ENCODE data around the gene HACL1.
"Not testable (repeated sequence)": the region's sequence is repeated elsewhere in the genome, so short reads cannot be mapped to it uniquely, and the experiment has no call there.

Gene HACL1

GRCh38 chr3:15578289-15578867 is 23.0 kb downstream of the HACL1 start:
- no peak for DNase-seq

- DNase-seq = no peak
Measured at GRCh38 chr3:15576475-15576874, 24.9 kb downstream of the HACL1 start.

DNA sequence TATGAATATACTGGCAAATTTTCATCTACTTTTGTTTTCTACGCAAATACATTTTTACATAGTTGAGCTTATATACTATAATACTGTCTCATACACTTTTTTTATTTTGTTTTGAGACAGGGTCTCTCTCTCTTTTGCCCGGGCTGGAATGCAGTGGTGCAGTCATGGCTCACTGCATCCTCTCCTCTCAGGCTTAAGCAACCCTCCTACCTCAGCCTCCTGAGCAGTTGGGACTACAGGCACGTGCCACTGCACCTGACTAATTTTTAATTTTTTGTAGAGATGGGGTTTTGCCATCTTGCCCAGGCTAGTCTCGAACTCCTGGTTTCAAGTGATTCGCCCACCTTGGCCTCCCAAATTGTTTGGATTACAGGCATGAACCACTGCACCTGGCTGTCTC is 25.9 kb downstream of the HACL1 start:
- no peak for DNase-seq

DNA sequence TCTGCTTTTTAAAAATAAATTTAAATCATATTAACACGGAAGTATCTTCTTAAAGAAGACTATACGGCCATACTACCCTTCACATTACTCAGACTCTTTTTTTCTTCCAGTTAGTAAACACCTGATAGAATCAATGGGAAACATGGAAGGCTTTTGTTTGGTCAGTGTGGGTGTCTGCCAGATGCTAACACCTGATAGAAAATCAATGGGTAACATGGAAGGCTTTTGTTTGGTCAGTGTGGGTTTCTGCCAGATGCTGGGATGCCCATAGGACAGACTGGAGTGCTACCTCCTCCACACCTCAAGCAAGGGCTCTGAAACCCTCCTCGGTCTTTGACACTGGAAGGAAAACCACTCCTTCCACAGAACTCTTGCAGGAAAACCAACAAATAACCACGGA is 29.2 kb downstream of the HACL1 start:
- DNase-seq = no peak

DNA sequence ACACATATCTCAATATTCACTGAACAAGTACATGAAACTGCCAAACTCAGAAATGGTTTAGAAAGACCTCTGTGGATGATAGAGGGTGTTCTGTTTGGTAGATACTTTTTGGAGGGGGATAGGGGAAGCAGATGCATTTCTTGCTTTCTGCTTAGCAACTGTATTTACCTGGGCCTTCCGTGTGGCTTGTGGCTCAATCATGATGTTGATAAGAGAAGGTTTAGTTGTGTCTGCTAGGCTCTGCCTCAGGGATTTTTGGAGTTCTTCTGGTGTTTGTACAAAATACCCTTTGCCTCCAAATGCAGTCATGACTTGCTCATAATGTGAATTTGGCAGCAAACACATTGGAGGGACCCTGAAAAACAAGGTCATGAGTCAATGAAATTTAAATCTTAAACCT is 38.2 kb downstream of the HACL1 start:
- DNase-seq = no peak

GRCh38 chr3:15562560-15562959 is 38.8 kb downstream of the HACL1 start:
- DNase-seq = no peak

DNA sequence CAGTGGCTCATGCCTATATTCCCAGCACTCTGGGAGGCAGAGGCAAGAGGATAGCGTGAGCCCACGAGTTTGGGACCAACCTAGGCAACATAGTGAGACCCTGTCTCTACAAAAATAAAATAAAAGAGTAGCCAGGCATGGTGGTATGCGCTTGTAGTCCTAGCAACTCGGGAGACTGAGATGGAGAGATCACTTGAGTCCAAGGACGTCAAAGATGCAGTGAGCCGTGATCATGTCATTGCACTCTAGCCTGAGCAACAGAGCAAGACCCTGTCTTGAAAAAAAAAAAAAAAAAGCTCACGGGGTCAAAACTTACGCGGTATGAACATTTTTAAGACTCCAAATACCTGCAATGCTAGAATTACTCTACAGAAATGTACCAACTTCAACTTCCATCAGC is 42.8 kb downstream of the HACL1 start:
- no peak for DNase-seq

- no peak for DNase-seq
Measured at GRCh38 chr3:15557511-15557946, 43.8 kb downstream of the HACL1 start.

- no peak for DNase-seq
Measured at GRCh38 chr3:15556512-15556911, 44.9 kb downstream of the HACL1 start.

GRCh38 chr3:15553749-15554148 is 47.6 kb downstream of the HACL1 start:
- no peak for DNase-seq

DNA sequence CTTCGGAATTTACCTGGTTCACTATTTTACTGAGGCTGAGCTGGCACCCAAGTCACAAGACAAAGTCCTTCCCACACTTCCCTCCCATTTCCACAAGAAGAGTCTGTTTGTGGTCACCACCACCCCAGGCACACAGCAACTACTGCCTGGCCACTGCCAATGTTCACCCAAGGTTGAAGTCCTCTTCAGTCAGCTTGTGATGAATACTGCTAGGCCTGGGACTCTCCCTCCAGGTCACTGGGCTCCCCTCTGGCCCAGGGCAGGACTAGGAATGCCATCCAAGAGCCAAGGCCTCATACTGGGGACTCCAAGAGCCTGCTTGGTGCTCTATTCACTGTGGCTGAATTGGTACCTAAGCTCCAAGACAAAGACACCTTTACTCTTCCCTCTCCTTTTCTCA is 49.5 kb downstream of the HACL1 start:
- DNase-seq = no peak

- no peak for DNase-seq
Measured at GRCh38 chr3:15549846-15550245, 51.5 kb downstream of the HACL1 start.

DNA sequence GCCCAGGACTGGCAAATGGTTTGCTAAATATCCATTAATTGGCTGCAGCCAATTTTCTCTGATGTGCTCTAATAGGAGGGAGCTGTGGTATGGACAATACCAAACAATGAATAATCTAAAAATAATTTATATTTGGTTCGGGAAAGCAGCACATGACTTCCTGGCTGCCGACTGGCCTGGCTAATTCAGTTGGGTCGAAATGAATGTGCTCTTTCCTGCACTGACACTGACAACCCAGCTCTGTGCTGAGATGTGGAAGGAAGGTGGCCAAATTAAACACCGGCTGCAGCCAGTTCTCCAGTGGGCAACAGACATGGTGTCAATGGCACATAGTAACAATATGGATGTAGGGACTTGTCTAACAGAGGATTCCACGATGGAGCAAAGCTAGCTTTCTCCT is 58.8 kb downstream of the HACL1 start:
- DNase-seq = no peak

- no peak for DNase-seq
Measured at GRCh38 chr3:15541371-15541770, 60.0 kb downstream of the HACL1 start.

GRCh38 chr3:15539066-15539465 is 62.3 kb downstream of the HACL1 start:
- no peak for DNase-seq

DNA sequence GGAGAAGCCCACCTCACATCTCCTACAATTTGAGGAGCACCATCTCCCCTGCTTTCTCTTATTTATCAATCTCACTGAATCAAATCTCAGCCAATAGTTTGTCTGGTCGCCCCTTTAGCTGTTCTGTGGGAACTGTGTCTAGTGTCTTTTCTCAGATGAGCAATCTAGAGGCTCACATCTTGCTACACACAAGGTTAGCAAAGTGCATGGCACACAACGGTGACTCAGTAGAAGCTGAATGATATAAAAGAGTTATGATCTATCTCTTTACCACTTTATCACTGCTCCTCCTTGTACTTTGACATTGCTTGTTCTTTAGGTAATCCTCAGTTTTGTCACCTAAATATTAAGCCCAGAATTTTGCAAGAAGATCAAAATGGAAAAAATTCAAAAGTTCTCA is 63.0 kb downstream of the HACL1 start:
- DNase-seq = no peak

DNA sequence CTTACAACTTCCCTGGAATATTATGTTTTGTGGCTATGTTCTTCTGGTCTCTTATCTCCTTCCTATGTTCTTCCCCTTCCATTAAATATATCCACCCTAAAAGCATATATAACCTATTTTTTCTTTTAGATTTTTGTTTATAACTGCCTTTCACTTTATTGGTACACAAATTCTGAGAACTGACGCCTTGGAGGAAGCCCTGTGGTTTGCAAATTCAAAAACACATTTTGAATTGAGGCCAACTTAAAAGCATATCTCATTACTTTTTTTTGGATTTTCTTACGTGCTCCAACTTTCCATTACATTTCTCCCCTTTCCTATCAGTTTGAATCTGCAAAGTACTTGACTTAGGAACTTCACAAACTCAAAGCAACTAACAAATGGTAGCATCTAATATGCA is 64.5 kb downstream of the HACL1 start:
- no peak for DNase-seq

DNA sequence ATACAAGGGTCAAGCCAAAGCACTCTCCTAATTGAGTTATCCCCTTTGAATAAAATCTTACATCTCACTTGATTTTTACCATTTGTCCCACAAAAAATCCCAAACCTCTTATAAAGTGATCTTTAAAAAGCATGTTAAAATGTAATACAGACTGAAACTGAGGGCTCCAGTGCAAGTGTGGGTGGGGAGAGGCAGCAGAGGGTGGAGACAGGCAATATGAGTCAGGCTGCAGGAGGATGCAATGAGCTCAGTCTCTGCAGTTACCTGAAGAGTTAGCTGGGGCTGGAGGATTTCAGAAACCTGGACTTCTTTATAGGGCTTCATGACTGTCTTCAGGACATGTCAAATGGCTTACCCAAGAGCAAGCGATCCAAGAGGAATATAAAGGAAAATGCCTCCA is 65.6 kb downstream of the HACL1 start:
- DNase-seq = no peak

DNA sequence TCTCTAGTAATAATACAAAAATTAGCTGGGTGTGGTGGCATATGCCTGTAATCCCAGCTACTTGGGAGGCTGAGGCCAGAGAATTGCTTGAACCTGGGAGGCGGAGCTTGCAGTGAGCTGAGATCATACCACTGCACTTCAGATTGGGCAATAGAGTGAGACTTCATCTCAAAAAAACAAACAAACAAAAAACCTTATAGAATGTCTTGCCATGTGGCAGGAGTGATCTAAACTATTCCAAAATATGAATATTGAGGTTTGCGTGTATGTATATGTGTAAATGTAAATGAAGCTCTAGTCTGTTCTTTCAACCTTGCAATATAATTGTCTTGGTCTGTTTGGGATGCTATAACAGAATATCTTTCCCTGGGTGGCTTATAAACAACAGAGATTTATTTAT is 68.8 kb downstream of the HACL1 start:
- DNase-seq = not testable (repeated sequence)

DNA sequence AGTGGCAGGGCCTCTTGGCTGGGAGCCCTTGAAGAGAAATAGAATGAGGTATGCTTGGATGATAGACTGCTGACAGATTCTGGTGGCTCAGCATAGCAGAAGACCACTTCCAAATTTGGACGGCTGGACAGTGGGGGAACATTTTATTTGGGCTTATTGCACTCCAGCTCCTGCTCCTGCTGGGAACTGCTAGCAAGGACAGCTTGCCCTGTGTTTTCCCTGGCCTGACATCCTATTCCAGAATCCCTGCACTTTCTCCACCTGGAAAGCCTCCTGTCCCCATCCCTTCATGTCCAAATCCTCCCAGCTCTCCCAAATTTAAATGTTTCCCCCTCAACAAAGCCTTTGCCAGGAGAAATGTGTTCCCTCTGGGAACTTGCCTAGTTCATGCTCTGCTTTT is 70.0 kb downstream of the HACL1 start:
- DNase-seq = no peak

- DNase-seq = no peak
Measured at GRCh38 chr3:15528854-15529537, 72.4 kb downstream of the HACL1 start.

DNA sequence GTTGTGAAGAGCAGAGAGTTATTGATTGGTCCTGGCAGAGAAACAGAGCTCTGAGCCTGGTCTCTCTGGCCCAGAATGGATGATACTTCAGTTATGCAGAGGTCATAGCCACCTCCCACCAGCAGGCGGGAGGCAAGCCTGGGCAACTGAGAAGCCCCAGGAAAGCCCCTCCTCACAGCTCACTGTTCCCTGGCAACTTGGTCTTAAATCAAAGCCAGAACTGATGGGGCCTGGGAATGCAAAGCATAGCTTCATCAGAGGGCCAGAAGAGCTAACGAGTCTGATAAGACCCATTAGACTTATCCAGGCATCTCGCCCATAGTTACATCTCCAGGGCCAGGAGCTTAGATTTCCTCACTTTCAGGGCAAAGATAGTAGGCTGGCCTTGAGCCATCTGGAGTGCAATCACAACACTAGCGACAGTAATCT is 74.3 kb downstream of the HACL1 start:
- no peak for DNase-seq

DNA sequence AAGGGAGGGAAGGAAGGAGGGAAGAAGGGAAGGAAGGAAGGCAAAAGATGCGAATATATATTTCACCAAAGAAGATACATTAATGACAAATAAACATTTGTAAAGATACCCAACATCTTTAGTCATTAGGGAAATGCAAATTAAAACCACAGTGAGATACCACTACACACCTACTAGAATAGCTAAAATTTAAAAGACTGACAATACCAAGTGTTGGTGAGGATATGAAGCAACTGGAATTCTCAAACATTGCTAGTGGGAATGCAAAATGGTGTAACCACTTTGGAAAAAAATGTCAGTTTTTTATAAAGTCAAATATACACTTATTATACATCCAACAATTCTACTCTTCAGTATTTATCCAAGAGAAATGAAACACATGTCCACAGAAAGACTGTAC is 75.6 kb downstream of the HACL1 start:
- DNase-seq = no peak

GRCh38 chr3:15523660-15524417 is 77.5 kb downstream of the HACL1 start:
- no peak for DNase-seq
